ENCODE results near the gene PDZD2. TPM values are rescaled to one million over a fixed set of nuclear protein-coding genes. Genes with fewer than 3 reads are reported as not detected.

PDZD2 gene
- total RNA-seq: 6.0 and 7.0 TPM in 2 replicates

DNA sequence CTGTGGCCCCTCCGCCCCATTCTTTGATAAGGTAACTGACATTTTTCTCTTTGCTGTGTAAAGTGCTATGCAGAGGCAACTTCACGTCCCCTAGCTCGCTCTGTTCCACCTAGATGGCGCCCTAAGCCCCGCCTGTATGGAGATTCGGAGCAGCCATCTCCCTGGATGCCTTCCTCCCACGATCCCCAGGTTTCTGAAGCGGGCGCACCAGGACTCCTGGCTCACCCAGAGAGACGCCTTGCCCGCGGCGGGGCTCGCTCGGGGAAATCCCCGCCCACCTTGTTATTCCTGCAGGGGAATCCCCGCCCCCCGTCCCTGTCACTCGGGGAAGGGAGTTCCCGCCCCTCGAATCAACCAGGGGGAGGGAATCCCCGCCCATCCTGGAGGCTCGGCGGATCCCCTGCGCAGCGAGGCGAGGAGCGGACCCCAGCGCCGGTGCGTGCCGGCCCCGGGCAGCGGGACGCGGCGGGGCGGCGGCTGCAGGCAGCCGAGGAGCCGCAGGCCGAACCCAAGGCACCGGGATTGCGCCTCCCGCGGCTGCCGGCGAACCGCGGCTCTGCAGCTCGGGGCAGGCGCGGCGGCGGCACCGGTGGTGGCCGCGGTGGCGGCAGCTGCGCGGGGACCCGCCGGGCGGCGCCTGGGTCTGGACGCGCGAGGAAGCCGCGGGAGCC is at the start of gene PDZD2:
TSS of gene PDZD2 (plus strand) at position 384 of the 671 bp plus-strand sequence.

Other genes with a start within 250 kb of the PDZD2 start
- 30.8 and 107 TPM in 2 replicates for gene DROSHA, start 107.0 kb upstream of the PDZD2 start, total RNA-seq
- gene C5orf22, start 106.8 kb upstream of the PDZD2 start, total RNA-seq: 11.2 and 27.1 TPM in 2 replicates